Measurements from ENCODE around the gene RPL19. TPM values are rescaled to one million over a fixed set of nuclear protein-coding genes. Genes with fewer than 3 reads are reported as not detected.
A peak's percentile ranks its signal among the peaks of the same experiment; 100 is the strongest.

The RPL19 gene
- total RNA-seq, 1 donor from 2014 or later = 1,703 TPM

DNA sequence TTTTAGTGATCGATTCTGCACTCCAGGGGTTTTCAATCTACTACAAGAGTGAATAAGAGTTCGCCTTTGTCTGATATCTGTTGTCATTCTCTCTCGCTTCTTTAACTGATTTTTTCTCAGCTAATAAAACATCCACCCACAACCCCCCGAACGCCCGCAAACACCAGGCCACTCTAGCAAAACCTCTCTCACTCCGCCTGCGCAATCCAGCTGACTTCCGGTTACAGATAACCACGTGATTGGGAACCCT is 338 bp upstream of the RPL19 start:
- DNase-seq (ENCODE audit: extremely low spot score, unreplicated experiment) = peak; percentile 83
- peaks cover 22% of the 10 kb centered on the region for H3K4me1 Mint-ChIP-seq (ENCODE audit: unreplicated experiment)
- peak overlapping the region; percentile 98 for H3K27ac Mint-ChIP-seq
- no peaks in the 10 kb centered on the region for H3K27me3 Mint-ChIP-seq
- peaks cover 18% of the 10 kb centered on the region for H3K36me3 Mint-ChIP-seq
- H3K9me3 Mint-ChIP-seq = no peaks in the 10 kb centered on the region
- H3K4me3 Mint-ChIP-seq = peak overlapping the region; percentile 92
- TF ChIP-seq, protein P1, sequence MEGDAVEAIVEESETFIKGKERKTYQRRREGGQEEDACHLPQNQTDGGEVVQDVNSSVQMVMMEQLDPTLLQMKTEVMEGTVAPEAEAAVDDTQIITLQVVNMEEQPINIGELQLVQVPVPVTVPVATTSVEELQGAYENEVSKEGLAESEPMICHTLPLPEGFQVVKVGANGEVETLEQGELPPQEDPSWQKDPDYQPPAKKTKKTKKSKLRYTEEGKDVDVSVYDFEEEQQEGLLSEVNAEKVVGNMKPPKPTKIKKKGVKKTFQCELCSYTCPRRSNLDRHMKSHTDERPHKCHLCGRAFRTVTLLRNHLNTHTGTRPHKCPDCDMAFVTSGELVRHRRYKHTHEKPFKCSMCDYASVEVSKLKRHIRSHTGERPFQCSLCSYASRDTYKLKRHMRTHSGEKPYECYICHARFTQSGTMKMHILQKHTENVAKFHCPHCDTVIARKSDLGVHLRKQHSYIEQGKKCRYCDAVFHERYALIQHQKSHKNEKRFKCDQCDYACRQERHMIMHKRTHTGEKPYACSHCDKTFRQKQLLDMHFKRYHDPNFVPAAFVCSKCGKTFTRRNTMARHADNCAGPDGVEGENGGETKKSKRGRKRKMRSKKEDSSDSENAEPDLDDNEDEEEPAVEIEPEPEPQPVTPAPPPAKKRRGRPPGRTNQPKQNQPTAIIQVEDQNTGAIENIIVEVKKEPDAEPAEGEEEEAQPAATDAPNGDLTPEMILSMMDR (conservative IDR thresholded peaks at IDR 0.05) = no peak

DNA sequence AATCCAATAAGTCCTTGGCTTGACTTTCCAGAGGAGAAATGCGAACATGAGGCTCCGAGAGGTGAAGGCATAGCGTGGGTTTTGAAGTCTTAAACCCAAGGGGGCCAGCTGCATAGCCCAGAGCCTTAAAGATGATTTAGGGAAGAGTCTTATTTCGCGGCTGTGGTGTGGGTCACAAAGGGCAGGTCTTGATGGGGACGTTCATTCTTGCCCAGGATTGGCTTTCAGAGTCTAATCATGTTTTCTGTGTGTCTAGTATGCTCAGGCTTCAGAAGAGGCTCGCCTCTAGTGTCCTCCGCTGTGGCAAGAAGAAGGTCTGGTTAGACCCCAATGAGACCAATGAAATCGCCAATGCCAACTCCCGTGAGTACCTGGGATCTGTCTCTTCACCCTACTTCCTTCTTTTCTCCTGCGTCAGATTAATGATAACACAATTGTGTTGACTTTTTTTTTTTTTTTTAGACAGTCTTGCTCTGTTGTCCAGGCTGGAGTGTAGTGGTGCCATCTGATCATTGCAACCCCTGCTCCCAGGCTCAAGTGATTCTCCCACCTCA is 951 bp downstream of the RPL19 start:
- H3K27me3 Mint-ChIP-seq = no peaks in the 10 kb centered on the region
- no peaks in the 10 kb centered on the region for H3K9me3 Mint-ChIP-seq
- H3K4me3 Mint-ChIP-seq = peak overlapping the region; percentile 92
- H3K36me3 Mint-ChIP-seq = peaks cover 18% of the 10 kb centered on the region
- DNase-seq (ENCODE audit: extremely low spot score, unreplicated experiment) = no peak
- TF ChIP-seq, protein P1 (conservative IDR thresholded peaks at IDR 0.05) = no peak
- peak overlapping the region; percentile 98 for H3K27ac Mint-ChIP-seq
- H3K4me1 Mint-ChIP-seq (ENCODE audit: unreplicated experiment) = peaks cover 20% of the 10 kb centered on the region

DNA sequence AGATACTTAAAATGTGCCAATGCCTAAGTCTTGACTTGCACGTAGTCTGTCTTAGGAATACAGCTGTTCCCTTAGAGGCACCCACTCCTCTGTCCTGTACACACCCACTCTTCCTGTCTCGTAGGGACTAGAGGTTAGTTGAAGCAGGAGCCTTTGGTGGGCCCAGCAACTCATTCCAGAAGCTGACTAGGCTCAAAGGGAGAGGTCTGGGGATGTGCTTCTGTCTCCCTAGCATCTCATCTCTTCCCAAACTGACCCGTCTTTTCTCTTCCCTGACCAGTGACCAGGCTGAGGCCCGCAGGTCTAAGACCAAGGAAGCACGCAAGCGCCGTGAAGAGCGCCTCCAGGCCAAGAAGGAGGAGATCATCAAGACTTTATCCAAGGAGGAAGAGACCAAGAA is 4.2 kb downstream of the RPL19 start:
- TF ChIP-seq, protein P1 (conservative IDR thresholded peaks at IDR 0.05) = no peak
- peaks cover 25% of the 10 kb centered on the region for H3K4me1 Mint-ChIP-seq (ENCODE audit: unreplicated experiment)
- H3K36me3 Mint-ChIP-seq = peaks cover 18% of the 10 kb centered on the region

DNA sequence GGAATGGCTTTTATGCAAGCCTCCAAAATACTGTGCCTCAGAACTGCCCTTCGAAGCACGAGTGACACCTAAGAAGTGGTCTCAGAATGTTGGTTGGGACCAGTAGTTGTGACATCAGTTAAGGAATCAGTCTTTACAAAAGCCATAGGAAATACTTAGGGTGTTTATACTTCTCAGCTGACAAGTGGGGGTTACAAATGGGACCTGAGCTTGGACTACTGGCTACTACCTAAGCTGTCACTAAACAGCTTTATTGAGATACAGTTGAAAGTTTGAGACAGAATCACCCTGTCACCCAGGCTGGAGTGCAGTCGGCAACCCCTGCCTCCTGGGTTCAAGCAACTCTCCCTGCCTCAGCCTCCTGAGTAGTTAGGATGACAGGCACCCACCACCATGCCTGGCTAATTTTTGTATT is 5.0 kb downstream of the RPL19 start:
- Mint-ChIP-seq H3K4me1 (ENCODE audit: unreplicated experiment) (peaks cover 17% of the 10 kb centered on the region), H3K27ac (no peak overlapping the region), H3K4me3 (no peak overlapping the region), H3K9me3 (no peaks in the 10 kb centered on the region), H3K36me3 (peaks cover 16% of the 10 kb centered on the region), H3K27me3 (peaks cover 18% of the 10 kb centered on the region)
- DNase-seq (ENCODE audit: extremely low spot score, unreplicated experiment) = no peak
- TF ChIP-seq, protein P1 (conservative IDR thresholded peaks at IDR 0.05) = no peak

More for the DNA sequence above, 4.2 kb downstream of the RPL19 start:
- Mint-ChIP-seq H3K27me3 (peaks cover 14% of the 10 kb centered on the region), H3K27ac (peak overlapping the region; percentile 48), H3K4me3 (no peak overlapping the region), H3K9me3 (no peaks in the 10 kb centered on the region)
- no peak for DNase-seq (ENCODE audit: extremely low spot score, unreplicated experiment)

DNA sequence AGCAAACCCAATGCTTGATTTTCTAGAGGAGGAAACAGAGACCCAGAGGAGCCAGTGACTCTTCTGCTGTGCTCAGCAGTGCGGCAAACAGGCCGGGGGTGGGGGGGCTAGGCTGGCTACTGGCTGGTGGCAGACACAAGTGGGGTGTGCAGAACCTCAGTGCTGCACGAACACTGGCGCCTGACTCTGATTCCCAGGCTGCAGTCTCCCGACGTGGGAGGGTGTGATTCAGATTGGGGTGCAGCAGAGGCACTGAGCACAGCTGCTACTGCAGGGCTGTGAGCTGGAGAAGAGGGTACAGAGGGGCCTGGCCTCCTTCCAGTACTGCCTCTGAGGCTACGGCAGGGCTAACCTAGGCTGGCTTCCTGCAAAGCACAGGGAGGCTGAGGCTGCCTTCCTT is 8.1 kb downstream of the RPL19 start:
- Mint-ChIP-seq H3K27ac (no peak overlapping the region), H3K27me3 (peaks cover 45% of the 10 kb centered on the region), H3K36me3 (peaks cover 3% of the 10 kb centered on the region), H3K4me3 (no peak overlapping the region), H3K9me3 (no peaks in the 10 kb centered on the region), H3K4me1 (ENCODE audit: unreplicated experiment) (peaks cover 5% of the 10 kb centered on the region)
- TF ChIP-seq, protein P1 (conservative IDR thresholded peaks at IDR 0.05) = no peak
- DNase-seq (ENCODE audit: extremely low spot score, unreplicated experiment) = no peak

DNA sequence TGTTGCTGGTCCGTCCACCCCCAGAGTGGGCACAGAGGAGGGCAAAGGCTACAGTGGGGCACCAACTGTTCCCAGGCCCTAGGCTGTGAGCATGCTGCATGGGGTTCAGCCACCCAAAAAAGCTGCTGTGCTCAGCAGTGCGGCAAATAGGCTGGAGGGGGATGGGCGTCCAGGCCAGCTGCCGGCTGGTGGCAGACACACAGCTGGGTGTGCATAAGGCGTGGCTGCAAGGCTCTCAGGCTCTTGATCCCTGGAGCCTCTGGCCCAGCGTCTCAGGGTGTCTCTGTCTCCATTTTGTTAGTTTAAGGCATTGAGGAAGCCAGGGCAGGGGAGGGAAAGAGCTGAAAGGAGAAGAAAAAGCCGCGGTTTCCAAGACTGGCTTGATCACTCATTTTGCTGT is 8.8 kb downstream of the RPL19 start:
- Mint-ChIP-seq H3K9me3 (no peaks in the 10 kb centered on the region), H3K36me3 (peaks cover 3% of the 10 kb centered on the region), H3K4me3 (no peak overlapping the region), H3K27ac (no peak overlapping the region), H3K4me1 (ENCODE audit: unreplicated experiment) (peaks cover 5% of the 10 kb centered on the region), H3K27me3 (peaks cover 50% of the 10 kb centered on the region)
- TF ChIP-seq, protein P1 (conservative IDR thresholded peaks at IDR 0.05) = no peak
- no peak for DNase-seq (ENCODE audit: extremely low spot score, unreplicated experiment)

Data from type B pancreatic cell (in vitro differentiated cells).